Measurements from ENCODE around the gene DKC1.
A peak's percentile ranks its signal among the peaks of the same experiment; 100 is the strongest.
"Not testable (repeated sequence)": the region's sequence is repeated elsewhere in the genome, so short reads cannot be mapped to it uniquely, and the experiment has no call there.

Gene DKC1

DNA sequence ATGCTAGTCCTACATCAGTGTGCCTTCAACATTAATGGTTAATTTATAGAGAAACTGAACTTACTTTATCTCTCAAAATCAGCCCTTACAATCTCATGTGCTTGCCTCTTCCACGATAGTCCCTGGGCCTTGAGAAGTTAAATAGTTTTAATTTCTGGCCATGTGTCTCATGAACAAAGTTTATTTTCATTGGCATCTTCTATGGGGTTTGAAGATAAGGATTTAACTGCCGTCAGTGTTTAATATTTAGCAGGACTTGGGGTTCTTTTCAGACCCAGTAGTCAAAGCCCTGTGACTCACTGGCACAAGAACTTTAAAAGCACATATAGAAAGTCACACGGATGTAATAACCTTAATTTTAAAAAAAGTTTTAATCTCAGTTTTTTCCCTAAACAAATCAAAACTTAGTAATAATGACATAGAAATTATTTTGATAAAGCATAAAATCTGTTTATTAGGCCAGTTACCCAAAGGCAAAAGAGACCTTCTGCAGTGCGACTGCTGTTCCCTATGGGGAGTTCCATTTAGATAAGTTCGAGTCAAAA is 52.7 kb downstream of the DKC1 start:
- intact Hi-C loops (cut with DNase I): no loop called here
- no peak for DNase-seq

DNA sequence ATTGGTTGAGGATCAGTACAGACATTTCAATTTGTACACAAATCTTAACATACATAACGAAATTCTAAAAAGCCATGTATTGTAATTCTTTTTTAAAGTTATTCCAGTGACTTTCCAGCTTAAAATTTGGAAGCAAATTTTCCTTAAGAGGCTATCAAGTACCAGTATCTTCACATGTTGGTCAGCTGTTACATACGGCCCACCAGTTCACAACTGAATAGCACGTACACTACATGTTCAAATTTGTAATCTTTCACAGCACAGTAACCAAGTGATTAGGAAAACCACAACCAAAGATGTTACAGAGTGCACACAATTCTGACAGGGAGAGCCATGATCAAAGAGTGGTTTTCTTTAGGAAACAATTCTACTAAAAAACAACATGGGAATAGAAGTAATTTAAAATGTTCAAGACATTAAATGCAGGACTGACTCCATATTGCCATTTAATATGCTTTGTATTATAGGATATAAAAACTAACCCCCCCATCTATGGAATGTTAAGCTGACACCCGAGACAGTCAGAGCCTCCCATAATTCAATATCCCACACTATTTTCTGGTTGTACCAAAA is 53.7 kb downstream of the DKC1 start:
- intact Hi-C loops (cut with DNase I); DNase-seq: not testable (repeated sequence)

DNA sequence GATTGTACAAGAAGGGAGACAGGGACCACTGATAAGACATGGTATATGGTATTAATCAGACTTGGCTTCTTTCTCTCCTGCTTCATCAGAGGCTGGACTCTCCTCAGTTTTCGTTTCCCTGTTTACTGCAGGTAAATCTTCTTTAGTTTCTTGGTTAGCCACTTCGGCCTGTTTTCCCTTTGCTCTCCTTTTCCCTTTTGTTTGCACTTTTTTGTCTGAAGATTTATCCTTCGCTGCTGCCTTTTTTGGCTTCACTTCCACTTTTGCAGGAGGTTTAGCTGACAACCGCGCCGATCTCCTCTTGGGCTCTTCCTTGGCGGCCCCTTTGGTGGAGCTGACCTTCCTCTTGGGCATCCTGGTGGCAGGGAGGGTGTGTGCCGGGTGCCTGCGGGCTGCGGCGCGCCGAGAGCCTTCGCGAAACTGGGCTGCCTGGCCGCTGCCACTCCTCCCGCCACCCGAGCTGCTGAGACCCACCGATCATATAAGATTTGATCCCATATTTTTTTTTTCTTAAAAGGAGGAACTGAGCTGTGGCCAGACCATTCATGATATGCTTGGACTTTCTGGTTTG is 54.5 kb downstream of the DKC1 start:
- DNase-seq: peak in 1 of 10 donors; percentile 76
- intact Hi-C loops (cut with DNase I): not testable (repeated sequence)

DNA sequence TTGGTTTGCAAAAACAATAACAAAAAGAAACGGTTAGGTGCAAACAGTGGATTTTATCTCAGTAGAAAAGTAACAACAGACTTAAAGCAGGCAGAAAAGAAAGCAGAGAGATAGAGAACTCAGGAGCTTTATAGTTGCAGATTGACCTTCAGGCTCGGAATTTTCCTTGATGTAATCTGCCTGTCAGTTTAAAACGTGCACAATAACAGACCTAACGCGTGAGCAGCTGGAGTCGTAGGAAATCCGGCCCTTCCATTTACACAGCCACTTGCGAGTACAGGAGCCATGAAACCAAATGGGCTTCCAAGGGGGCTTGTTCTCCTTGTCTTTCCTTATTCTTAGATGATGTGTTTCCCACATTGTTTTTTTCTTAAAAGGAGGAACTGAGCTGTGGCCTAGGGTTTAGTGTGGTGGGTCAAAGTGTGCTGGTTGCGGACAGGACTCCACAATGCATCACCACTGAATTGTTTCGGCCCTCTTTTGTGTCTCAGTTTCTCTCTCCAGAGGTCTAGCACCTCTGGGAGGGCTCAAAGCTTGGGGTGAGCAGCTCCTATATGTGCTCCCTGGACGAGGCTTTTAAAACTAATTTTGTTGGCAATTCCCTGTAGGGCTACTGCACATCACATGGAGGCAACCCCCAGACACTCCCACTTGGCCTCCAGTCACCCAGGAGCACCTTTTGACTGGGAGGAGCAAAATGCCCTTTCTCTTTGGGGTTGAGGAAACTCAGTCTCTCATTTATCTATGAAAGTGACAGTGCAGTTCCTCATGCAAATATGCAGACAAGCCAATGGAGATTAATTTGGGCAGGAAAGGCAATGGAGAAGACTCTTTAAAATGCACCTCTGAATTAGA is 56.5 kb downstream of the DKC1 start:
- DNase-seq: no peak
- intact Hi-C loops (cut with DNase I): no loop called here

DNA sequence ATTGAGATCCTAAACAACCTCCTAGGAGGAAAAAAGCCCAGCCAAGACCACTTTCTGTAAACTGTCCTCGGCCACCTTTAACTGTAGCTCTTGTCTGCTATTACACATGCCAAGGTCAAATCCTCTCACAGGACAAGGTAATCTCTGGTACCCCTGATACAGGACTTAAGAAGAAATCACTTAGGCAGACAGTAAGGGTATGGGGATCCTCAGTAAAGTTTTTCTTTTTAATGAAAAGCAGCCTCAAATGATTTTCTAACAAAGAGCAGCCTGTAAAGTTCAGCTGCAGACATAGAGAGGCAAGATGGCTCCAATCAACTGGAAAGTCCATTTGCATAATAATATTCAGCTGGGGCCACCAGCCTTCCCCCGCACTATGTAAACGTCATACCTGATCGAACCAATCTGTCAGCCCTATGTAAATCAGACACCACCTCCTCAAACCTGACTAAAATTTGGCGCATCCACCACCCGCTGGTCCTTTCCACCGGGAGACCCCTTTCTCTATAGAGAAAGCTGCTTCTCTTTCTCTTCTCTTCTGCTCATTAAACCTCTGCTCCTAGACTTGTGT is 57.2 kb downstream of the DKC1 start:
- intact Hi-C loops (cut with DNase I): no loop called here
- no peak for DNase-seq

DNA sequence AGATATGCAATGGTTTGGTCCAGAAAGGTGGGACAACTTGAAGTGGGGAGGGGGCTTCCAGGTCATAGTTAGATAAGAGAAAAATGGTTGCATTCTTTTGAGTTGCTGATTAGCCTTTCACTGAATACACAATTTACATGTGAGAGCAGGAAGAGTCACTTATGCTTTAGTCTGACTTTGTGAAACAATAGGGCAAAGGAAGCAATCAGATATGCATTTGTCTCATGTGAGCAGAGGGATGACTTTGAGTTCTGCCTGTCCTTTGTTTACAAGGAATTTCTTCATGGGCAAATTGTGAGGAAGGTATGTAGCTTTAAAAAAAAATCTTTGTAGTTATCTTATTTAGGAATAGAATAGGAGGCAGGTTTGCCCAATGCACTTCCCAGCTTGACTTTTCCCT is 58.9 kb downstream of the DKC1 start:
- no peak for DNase-seq
- intact Hi-C loops (cut with DNase I): no loop called here

DNA sequence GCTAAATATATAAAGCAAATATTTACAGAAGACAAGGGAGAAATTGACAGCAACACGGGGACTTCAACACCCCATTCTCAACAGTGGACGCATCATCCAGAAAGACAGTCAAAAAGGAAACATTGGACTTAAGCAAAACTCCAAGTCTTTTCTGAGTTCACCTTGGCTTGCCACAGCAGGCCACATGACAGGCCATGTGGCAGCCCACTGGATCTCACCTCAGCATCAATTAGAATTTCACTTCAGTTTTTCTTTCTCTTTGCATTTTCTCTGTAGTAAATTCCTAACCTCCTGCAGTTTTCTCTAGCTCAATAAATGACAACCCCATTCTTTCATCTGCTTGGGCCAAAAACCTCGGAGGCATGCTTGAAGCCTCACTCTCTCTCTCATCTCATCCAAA is 59.4 kb downstream of the DKC1 start:
- intact Hi-C loops (cut with DNase I): no loop called here
- DNase-seq: no peak

DNA sequence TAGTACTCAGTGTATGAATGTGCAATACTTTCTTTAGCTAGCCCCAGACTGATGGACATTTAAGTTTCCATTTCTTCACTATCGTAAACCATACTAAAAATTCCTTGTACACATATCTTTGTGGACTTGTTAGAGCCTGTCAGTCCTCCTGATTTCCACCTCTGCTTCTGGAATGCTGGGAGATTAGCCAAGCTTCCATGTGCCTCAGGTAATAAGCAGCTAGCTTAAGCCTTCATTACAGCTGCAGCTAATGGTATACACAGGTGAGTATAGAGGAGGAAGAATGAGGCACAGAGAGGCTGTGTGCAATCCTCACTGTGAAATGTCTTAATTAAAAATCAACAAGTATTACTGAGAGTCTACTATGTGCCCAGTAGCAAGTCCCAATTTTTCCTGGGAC is 62.0 kb downstream of the DKC1 start:
- intact Hi-C loops (cut with DNase I): no loop called here
- DNase-seq: no peak

DNA sequence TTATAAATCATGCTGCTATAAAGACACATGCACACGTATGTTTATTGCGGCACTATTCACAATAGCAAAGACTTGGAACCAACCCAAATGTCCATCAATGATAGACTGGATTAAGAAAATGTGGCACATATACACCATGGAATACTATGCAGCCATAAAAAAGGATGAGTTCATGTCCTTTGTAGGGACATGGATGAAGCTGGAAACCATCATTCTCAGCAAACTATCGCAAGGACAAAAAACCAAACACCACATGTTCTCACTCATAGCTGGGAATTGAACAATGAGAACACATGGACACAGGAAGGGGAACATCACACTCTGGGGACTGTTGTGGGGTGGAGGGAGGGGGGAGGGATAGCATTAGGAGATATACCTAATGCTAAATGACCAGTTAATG is 62.9 kb downstream of the DKC1 start:
- DNase-seq; intact Hi-C loops (cut with DNase I): not testable (repeated sequence)
